ENCODE data around the gene CCDC187. TPM values are rescaled to one million over a fixed set of nuclear protein-coding genes. Genes with fewer than 3 reads are reported as not detected.

Gene CCDC187
- total RNA-seq, 1 donor, result not detected

DNA sequence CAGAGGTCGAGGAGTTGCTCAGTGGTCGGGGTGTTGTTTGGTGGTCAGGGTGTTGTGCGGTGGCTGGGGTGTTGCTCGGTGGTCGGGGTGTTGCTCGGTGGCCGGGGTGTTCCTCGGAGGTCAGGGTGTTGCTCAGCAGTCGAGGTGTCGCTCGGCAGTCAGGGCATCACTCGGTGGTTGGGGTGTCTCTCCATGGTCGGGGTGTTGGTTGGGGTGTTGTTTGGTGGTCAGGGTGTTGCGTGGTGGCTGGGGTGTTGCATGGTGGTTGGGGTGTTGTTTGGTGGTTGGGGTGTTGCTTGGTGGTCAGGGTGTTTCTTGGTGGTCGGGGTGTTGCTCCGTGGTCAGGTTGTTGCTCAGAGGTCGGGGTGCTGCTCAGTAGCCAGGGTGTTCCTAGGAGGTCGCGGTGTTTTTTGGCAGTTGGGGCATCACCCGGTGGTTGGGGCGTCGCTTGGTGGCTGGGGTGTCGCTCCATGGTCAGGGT, 12.4 kb upstream of the CCDC187 start:
- Histone ChIP-seq H2AFZ (ENCODE audit: low read length) (no peak overlapping the region), H4K20me1 (ENCODE audit: insufficient read depth, low read length) (no peaks in the 10 kb centered on the region), H3K27me3 (ENCODE audit: insufficient read depth, low read length) (no peaks in the 10 kb centered on the region), H3K36me3 (ENCODE audit: insufficient read depth, low read length) (no peaks in the 10 kb centered on the region), H3K4me2 (ENCODE audit: insufficient read depth, low read length) (no peak overlapping the region), H3K4me1 (ENCODE audit: insufficient read depth, low read length) (no peaks in the 10 kb centered on the region), H3K9me3 (ENCODE audit: low read depth, low read length) (peaks cover 6% of the 10 kb centered on the region), H3K79me2 (ENCODE audit: insufficient read depth, low read length) (no peaks in the 10 kb centered on the region), H3K27ac (ENCODE audit: low read depth, low read length) (no peak overlapping the region), H3K4me3 (ENCODE audit: insufficient read depth, low read length) (no peak overlapping the region)
- DNase-seq (ENCODE audit: insufficient read length, low spot score, missing footprints), result no peak
- TF ChIP-seq, protein P1, sequence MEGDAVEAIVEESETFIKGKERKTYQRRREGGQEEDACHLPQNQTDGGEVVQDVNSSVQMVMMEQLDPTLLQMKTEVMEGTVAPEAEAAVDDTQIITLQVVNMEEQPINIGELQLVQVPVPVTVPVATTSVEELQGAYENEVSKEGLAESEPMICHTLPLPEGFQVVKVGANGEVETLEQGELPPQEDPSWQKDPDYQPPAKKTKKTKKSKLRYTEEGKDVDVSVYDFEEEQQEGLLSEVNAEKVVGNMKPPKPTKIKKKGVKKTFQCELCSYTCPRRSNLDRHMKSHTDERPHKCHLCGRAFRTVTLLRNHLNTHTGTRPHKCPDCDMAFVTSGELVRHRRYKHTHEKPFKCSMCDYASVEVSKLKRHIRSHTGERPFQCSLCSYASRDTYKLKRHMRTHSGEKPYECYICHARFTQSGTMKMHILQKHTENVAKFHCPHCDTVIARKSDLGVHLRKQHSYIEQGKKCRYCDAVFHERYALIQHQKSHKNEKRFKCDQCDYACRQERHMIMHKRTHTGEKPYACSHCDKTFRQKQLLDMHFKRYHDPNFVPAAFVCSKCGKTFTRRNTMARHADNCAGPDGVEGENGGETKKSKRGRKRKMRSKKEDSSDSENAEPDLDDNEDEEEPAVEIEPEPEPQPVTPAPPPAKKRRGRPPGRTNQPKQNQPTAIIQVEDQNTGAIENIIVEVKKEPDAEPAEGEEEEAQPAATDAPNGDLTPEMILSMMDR (IDR thresholded peaks at IDR 0.05; ENCODE audit: extremely low read depth, low read depth, low read length), result no peak

DNA sequence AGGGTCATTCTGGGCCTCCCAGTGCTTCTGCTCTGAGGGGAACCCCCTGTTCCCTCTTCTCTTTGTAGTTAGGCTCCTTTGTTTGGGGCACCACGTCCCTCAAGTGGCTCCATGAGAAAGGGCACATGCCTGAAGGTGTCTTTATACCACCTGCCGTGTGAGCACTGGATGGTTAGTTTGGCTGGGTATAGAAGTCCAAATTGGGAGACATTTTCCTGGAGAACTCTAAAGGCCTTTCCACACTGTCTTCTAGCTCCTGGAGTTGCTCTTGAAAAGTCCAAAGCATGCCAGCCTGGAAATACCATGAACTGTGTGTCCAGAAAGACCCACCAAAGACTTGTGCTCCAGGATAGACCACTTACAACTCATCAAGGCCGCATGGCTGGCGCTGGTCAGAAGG, 11.1 kb upstream of the CCDC187 start:
- no peak for DNase-seq (ENCODE audit: insufficient read length, low spot score, missing footprints)
- no peak overlapping the region for H3K27ac ChIP-seq (ENCODE audit: low read depth, low read length)
- peaks cover 4% of the 10 kb centered on the region for H3K9me3 ChIP-seq (ENCODE audit: low read depth, low read length)
- no peak overlapping the region for H2AFZ ChIP-seq (ENCODE audit: low read length)
- no peaks in the 10 kb centered on the region for H4K20me1 ChIP-seq (ENCODE audit: insufficient read depth, low read length)
- H3K4me2 ChIP-seq (ENCODE audit: insufficient read depth, low read length), result no peak overlapping the region
- H3K4me3 ChIP-seq (ENCODE audit: insufficient read depth, low read length), result no peak overlapping the region
- no peaks in the 10 kb centered on the region for H3K27me3 ChIP-seq (ENCODE audit: insufficient read depth, low read length)
- no peaks in the 10 kb centered on the region for H3K36me3 ChIP-seq (ENCODE audit: insufficient read depth, low read length)
- no peaks in the 10 kb centered on the region for H3K4me1 ChIP-seq (ENCODE audit: insufficient read depth, low read length)
- no peaks in the 10 kb centered on the region for H3K79me2 ChIP-seq (ENCODE audit: insufficient read depth, low read length)
- TF ChIP-seq, protein P1 (IDR thresholded peaks at IDR 0.05; ENCODE audit: extremely low read depth, low read depth, low read length), result no peak

DNA sequence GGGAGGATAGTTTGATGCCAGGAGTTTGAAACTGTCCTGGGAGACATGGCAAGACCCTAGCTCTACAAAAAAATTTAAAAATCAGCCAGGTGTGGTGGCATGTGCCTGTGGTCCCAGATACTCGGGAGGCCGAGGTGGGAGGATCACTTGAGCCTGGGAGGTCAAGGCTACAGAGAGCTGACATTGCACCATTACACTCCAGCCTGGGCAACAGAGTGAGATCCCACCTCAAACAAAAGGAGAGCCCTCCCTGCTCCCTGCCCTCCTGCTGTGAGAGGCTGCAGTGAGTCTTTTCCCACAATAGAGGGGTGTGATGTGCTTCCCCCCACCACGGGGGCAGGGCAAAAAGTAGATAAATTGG, 10.1 kb upstream of the CCDC187 start:
- no peaks in the 10 kb centered on the region for H3K27me3 ChIP-seq (ENCODE audit: insufficient read depth, low read length)
- no peaks in the 10 kb centered on the region for H4K20me1 ChIP-seq (ENCODE audit: insufficient read depth, low read length)
- TF ChIP-seq, protein P1 (IDR thresholded peaks at IDR 0.05; ENCODE audit: extremely low read depth, low read depth, low read length), result no peak
- no peak overlapping the region for H2AFZ ChIP-seq (ENCODE audit: low read length)
- no peak overlapping the region for H3K27ac ChIP-seq (ENCODE audit: low read depth, low read length)
- no peak for DNase-seq (ENCODE audit: insufficient read length, low spot score, missing footprints)
- H3K4me2 ChIP-seq (ENCODE audit: insufficient read depth, low read length), result no peak overlapping the region
- no peak overlapping the region for H3K4me3 ChIP-seq (ENCODE audit: insufficient read depth, low read length)
- H3K79me2 ChIP-seq (ENCODE audit: insufficient read depth, low read length), result no peaks in the 10 kb centered on the region
- no peaks in the 10 kb centered on the region for H3K36me3 ChIP-seq (ENCODE audit: insufficient read depth, low read length)
- peaks cover 4% of the 10 kb centered on the region for H3K9me3 ChIP-seq (ENCODE audit: low read depth, low read length)
- no peaks in the 10 kb centered on the region for H3K4me1 ChIP-seq (ENCODE audit: insufficient read depth, low read length)

DNA sequence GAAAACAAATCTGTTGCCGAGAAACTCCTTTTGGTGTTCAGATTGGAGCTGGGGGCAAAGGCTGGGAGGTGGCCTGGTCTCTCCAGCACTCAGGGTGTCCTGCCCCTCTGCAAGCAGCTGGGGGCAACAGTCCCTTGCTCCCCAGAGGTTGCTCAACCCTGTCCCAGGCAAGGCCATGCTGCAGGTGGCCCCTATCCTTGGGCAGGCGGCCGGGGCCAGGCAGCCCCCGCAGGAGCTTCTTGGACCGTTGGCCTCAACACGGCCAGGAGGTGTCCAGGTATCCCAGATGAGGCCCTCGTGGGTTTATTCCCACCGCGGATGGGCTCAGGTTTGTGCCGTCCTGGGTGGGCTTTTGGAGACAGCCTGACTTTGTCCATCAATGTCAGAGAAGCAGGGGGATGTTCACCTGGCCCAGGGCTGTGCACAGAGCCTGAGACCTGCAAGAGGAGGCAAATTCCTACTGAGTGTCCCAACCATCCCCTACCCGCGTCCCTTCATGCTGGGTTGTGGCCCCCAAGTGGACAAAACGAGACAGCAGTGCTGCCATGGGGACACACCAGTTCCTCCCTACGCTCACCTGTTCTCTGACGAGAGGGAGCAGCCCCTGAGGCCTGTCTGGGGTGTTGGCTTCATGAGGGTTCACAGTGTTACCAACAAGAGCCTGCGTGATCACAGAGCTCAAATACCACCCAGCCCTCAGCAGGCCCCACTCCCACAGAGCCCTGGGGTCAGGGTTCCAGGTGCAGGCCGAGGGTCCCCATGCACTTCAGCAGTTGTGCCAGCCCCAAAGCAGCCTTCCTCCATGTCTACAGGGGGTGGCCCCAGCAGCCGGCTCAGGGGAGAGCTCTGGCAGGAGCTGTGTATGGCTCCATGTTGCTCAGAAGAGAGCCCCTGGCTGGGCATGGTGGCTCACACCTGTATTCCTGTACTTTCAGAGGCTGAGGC, 9.5 kb upstream of the CCDC187 start:
- Histone ChIP-seq H3K4me2 (ENCODE audit: insufficient read depth, low read length) (no peak overlapping the region), H3K36me3 (ENCODE audit: insufficient read depth, low read length) (no peaks in the 10 kb centered on the region), H4K20me1 (ENCODE audit: insufficient read depth, low read length) (no peaks in the 10 kb centered on the region), H3K4me1 (ENCODE audit: insufficient read depth, low read length) (no peaks in the 10 kb centered on the region), H3K9me3 (ENCODE audit: low read depth, low read length) (peaks cover 4% of the 10 kb centered on the region), H3K27me3 (ENCODE audit: insufficient read depth, low read length) (no peaks in the 10 kb centered on the region), H2AFZ (ENCODE audit: low read length) (no peak overlapping the region), H3K27ac (ENCODE audit: low read depth, low read length) (no peak overlapping the region), H3K4me3 (ENCODE audit: insufficient read depth, low read length) (no peak overlapping the region), H3K79me2 (ENCODE audit: insufficient read depth, low read length) (no peaks in the 10 kb centered on the region)
- DNase-seq (ENCODE audit: insufficient read length, low spot score, missing footprints), result no peak
- TF ChIP-seq, protein P1 (IDR thresholded peaks at IDR 0.05; ENCODE audit: extremely low read depth, low read depth, low read length), result no peak

Data from osteoblast (primary cell).